H1 (cell line): ENCODE measurements around the gene CACNA1C. TPM values are rescaled to one million over a fixed set of nuclear protein-coding genes. Genes with fewer than 3 reads are reported as not detected.

Source experiments
- CTCF ChIA-PET: fragments of 300-600 bp; sonication (Branson Sonifier 250); formaldehyde crosslinking; loops from one replicate; lab custom pipeline; 2021; ENCODE audit not compliant: partially characterized antibody; lab: Charles Lee
- POLR2A ChIA-PET: fragments of 300-600 bp; sonication (Branson Sonifier 250); formaldehyde crosslinking; loops from one replicate; lab custom pipeline; 2021; ENCODE audit warnings: inconsistent platforms; ENCODE audit not compliant: partially characterized antibody; lab: Charles Lee
- DNase-seq, 2 experiments: peaks; one replicate each; pipeline versions ENCODE4 v3.0.0 to v3.0.0-alpha.2; 2010 to 2022; ENCODE audit warnings: low spot score in 2 of 2, low read depth in 1 of 2, mixed read lengths in 1 of 2
- FAIRE-seq: peaks from 2 replicates; lab custom pipeline; 2011; peaks lifted over from hg19 to GRCh38; lab: Jason Lieb, UNC
- H2AFZ ChIP-seq: 2 replicates; pipeline ENCODE4 v1.8.1; 2012; ENCODE audit warnings: low read length, inconsistent platforms
- H2AK5ac ChIP-seq: 2 replicates; pipeline ENCODE4 v1.6.1; 2013; ENCODE audit warnings: low read depth, low read length
- H2BK120ac ChIP-seq: replicated peaks from 2 replicates; pipeline ENCODE3; 2013; ENCODE audit warnings: low read depth, low read length, inconsistent platforms
- H2BK12ac ChIP-seq: 2 replicates; pipeline ENCODE4 v1.6.1; 2013; ENCODE audit warnings: low read depth, low read length
- H2BK15ac ChIP-seq: 2 replicates; pipeline ENCODE4 v1.6.1; 2013; ENCODE audit warnings: low read length
- H2BK20ac ChIP-seq: 2 replicates; pipeline ENCODE4 v1.6.1; 2013; ENCODE audit warnings: low read length
- H2BK5ac ChIP-seq: 2 replicates; pipeline ENCODE4 v1.6.1; 2013; ENCODE audit warnings: low read depth, low read length
- H3K14ac ChIP-seq: 2 replicates; pipeline ENCODE4 v1.6.1; 2013; ENCODE audit warnings: inconsistent platforms; ENCODE audit not compliant: insufficient read length
- H3K18ac ChIP-seq: 2 replicates; pipeline ENCODE4 v1.6.1; 2013; ENCODE audit warnings: low read length; ENCODE audit errors: extremely low read depth
- H3K23ac ChIP-seq: 2 replicates; pipeline ENCODE4 v1.6.1; 2013; ENCODE audit warnings: inconsistent platforms; ENCODE audit not compliant: insufficient read length
- H3K23me2 ChIP-seq: 2 replicates; pipeline ENCODE4 v1.6.1; 2013; ENCODE audit warnings: low read depth, low read length
- H3K27ac ChIP-seq: 2 replicates; pipeline ENCODE4 v1.6.1; 2011; ENCODE audit warnings: low read depth, low read length, inconsistent platforms
- H3K27me3 ChIP-seq, 4 experiments: replicated peaks in 1 of 4; 1 replicate in 1 of 4; 2 replicates in 3 of 4; pipeline versions ENCODE4 v1.6.1 to v1.8.1; 2011 to 2013; ENCODE audit warnings: low read length in 3 of 4, mild to moderate bottlenecking in 3 of 4, inconsistent platforms in 2 of 4, mixed read lengths in 2 of 4, moderate library complexity in 1 of 4; ENCODE audit not compliant: control insufficient read depth in 3 of 4, insufficient read depth in 3 of 4; ENCODE audit errors: extremely low read depth in 1 of 4
- H3K36me3 ChIP-seq, 4 experiments: 2 replicates each; pipeline versions ENCODE4 v1.6.1 to v1.8.1; 2011 to 2013; ENCODE audit warnings: mild to moderate bottlenecking in 4 of 4, low read length in 3 of 4, moderate library complexity in 2 of 4, control low read depth in 1 of 4, inconsistent platforms in 1 of 4; ENCODE audit not compliant: insufficient read depth in 4 of 4, control insufficient read depth in 2 of 4
- H3K4ac ChIP-seq: replicated peaks from 2 replicates; pipeline ENCODE3; 2013; ENCODE audit warnings: low read length, low read depth, mixed read lengths, inconsistent platforms; ENCODE audit not compliant: insufficient read length
- H3K4me1 ChIP-seq, 4 experiments: replicated peaks in 1 of 4; 1 replicate in 1 of 4; 2 replicates in 3 of 4; pipeline versions ENCODE4 v1.6.1 to v1.8.1; 2011 to 2013; ENCODE audit warnings: low read length in 3 of 4, inconsistent platforms in 2 of 4, mixed read lengths in 1 of 4; ENCODE audit not compliant: insufficient read depth in 4 of 4, control insufficient read depth in 3 of 4
- H3K4me2 ChIP-seq, 2 experiments: 2 replicates each; pipeline versions ENCODE4 v1.6.1 to v1.8.1; 2011 to 2013; ENCODE audit warnings: low read depth in 2 of 2, low read length in 2 of 2, control low read depth in 1 of 2, inconsistent platforms in 1 of 2, mild to moderate bottlenecking in 1 of 2; ENCODE audit not compliant: insufficient read depth in 1 of 2
- H3K4me3 ChIP-seq, 4 experiments: fragments of 200-600, 300-600 bp in 1 of 4; sonication (generic), shearing (Covaris generic), sonication (Bioruptor Twin) in 1 of 4; 2 replicates each; pipeline versions ENCODE4 v1.5.1 to v1.8.1; 2011 to 2016; ENCODE audit warnings: low read length in 4 of 4, low read depth in 3 of 4, control low read depth in 2 of 4, inconsistent platforms in 2 of 4, mild to moderate bottlenecking in 2 of 4, mixed read lengths in 1 of 4, moderate library complexity in 1 of 4; ENCODE audit not compliant: insufficient read depth in 2 of 4; ENCODE audit errors: extremely low read depth in 1 of 4
- H3K56ac ChIP-seq: replicated peaks from 2 replicates; pipeline ENCODE3; 2013; ENCODE audit warnings: low read depth, mild to moderate bottlenecking, mixed read lengths, low read length, inconsistent platforms; ENCODE audit not compliant: insufficient read length
- H3K79me1 ChIP-seq: 2 replicates; pipeline ENCODE4 v1.6.1; 2013; ENCODE audit warnings: low read depth, low read length, control low read depth
- H3K79me2 ChIP-seq, 2 experiments: 2 replicates each; pipeline versions ENCODE4 v1.6.1 to v1.8.1; 2012 to 2013; ENCODE audit warnings: low read length in 2 of 2, mild to moderate bottlenecking in 2 of 2, inconsistent platforms in 1 of 2; ENCODE audit not compliant: insufficient read depth in 2 of 2, control insufficient read depth in 1 of 2
- H3K9ac ChIP-seq, 4 experiments: replicated peaks in 1 of 4; 1 replicate in 1 of 4; 2 replicates in 3 of 4; pipeline versions ENCODE4 v1.6.1 to v1.8.1; 2011 to 2013; ENCODE audit warnings: low read depth in 3 of 4, low read length in 3 of 4, control low read depth in 2 of 4, mild to moderate bottlenecking in 2 of 4, moderate library complexity in 2 of 4, inconsistent platforms in 1 of 4; ENCODE audit errors: extremely low read depth in 1 of 4
- H3K9me3 ChIP-seq, 2 experiments: 2 replicates each; pipeline versions ENCODE4 v1.6.1 to v1.8.1; 2012 to 2013; ENCODE audit warnings: mild to moderate bottlenecking in 2 of 2, moderate library complexity in 2 of 2, control low read depth in 1 of 2, inconsistent platforms in 1 of 2, low read depth in 1 of 2, low read length in 1 of 2, mixed read lengths in 1 of 2; ENCODE audit not compliant: insufficient read depth in 2 of 2
- H4K20me1 ChIP-seq, 2 experiments: replicated peaks in 1 of 2; 2 replicates each; pipeline versions ENCODE3 to v1.8.1; 2011 to 2013; ENCODE audit warnings: inconsistent platforms in 2 of 2, low read length in 2 of 2, mild to moderate bottlenecking in 1 of 2; ENCODE audit not compliant: insufficient read depth in 2 of 2, control insufficient read depth in 1 of 2
- H4K5ac ChIP-seq: 2 replicates; pipeline ENCODE4 v1.6.1; 2013; ENCODE audit warnings: low read length, low read depth, mixed read lengths, inconsistent platforms; ENCODE audit not compliant: insufficient read length
- H4K8ac ChIP-seq: 2 replicates; pipeline ENCODE4 v1.8.0; 2013; ENCODE audit warnings: mild to moderate bottlenecking, moderate library complexity, low read length, inconsistent platforms; ENCODE audit not compliant: insufficient read depth; ENCODE audit errors: extremely low read depth
- H4K91ac ChIP-seq: replicated peaks from 2 replicates; pipeline ENCODE3; 2013; ENCODE audit warnings: low read length, mixed read lengths, inconsistent platforms; ENCODE audit not compliant: insufficient read length
- E2F6 ChIP-seq: IDR thresholded peaks from 2 replicates; pipeline ENCODE4 v1.6.1; 2012; ENCODE audit warnings: inconsistent platforms
- EZH2 ChIP-seq: fragments of 200-600 bp; sonication (generic); IDR thresholded peaks from 2 replicates; pipeline ENCODE4 v1.7.1; 2012; ENCODE audit warnings: low read depth, mild to moderate bottlenecking, moderate library complexity, low read length, inconsistent platforms; ENCODE audit not compliant: severe bottlenecking
- HDAC6 ChIP-seq: IDR thresholded peaks from one replicate; pipeline ENCODE4 v1.7.1; 2012; ENCODE audit warnings: low read depth, mild to moderate bottlenecking, inconsistent platforms, low read length, moderate library complexity
- WGBS, 2 experiments: shearing (Covaris generic) in 1 of 2; methylation state at CpG; one replicate each; pipeline versions ENCODE4 v1.1.6 to v1.1.7; 2013 to 2015; ENCODE audit warnings: low lambda C conversion rate in 2 of 2, mixed read lengths in 2 of 2, inconsistent platforms in 1 of 2, low coverage in 1 of 2, missing lambda C conversion rate in 1 of 2; ENCODE audit not compliant: insufficient replicate concordance in 2 of 2, insufficient coverage in 1 of 2, insufficient read length in 1 of 2; ENCODE audit errors: extremely low coverage in 1 of 2, missing lambda C conversion rate in 1 of 2; 5-methylcytosine and 5-hydroxymethylcytosine counted together
- polyA plus RNA-seq, 7 experiments: library from polyadenylated mRNA; depleted of rRNA in 3 of 7; stranded (reverse) in 5 of 7; unstranded in 2 of 7; fragments of >200 nt in 5 of 7; fragments of 200-250 nt in 2 of 7; gene quantifications; 1 replicate in 5 of 7; 2 replicates in 1 of 7; 4 replicates in 1 of 7; pipeline versions ENCODE4 v1.2.1 to v1.2.3, GENCODE V29; 2011 to 2013; ENCODE audit warnings: missing spikeins in 2 of 7, mixed read lengths in 2 of 7
- total RNA-seq: library from RNA; stranded (reverse); fragmentation: NEBNext Ultra II Directional; extraction: Animal tissue kit (Norgen Biotek cat#: 25700); gene quantifications from 2 replicates; pipeline ENCODE4 v1.2.1, GENCODE V29; 2021

CACNA1C gene
- total and polyA plus RNA-seq, 2 of the 8 experiments (the other 6 are each of a cell fraction or from before 2014, with no cell fraction given) = 1.3 TPM

DNA sequence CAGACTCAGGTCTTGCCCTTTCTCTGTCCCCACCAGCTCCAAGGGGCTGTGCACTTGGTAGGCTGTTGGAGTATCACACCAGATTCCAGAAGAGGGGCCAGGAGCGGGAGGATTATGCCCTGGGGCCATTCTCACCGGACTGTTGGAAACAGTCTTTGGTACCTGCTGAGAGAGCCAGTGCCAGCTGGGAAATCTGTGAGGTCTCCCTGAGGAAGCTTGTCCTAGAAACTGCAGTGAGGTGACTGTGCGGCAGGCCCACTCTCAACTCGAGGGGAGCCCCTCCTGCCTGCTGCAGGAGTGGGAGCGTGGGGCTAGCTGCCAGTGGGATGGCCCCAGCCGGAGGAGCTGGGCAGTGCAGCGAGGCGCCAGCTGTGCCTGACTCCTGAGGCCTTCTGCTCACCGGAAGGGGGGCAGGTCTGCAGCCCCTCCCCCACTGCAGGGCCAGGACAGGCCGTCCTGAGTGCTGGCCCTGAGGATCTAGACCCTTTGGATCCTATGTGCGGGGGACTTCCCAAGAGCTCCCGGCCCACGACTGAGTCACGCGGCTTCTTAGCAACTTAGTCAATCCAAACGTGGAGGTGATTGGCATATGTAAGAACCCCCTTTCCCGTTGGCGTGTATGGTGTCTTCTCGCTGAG lies 295.2 kb downstream of the CACNA1C start:
- Histone ChIP-seq H2BK12ac (no peak overlapping the region), H2BK20ac (no peak overlapping the region), H3K9ac (no peak overlapping the region), H4K8ac (no peak overlapping the region), H4K91ac (no peak overlapping the region), H3K4me1 (peaks cover 1 to 12% (median 9%) of the 10 kb centered on the region in 4 experiments), H2AK5ac (no peak overlapping the region), H3K9me3 (no peaks in the 10 kb centered on the region), H3K27ac (no peak overlapping the region), H2BK120ac (no peak overlapping the region), H3K79me1 (no peaks in the 10 kb centered on the region), H3K27me3 (no peaks in the 10 kb centered on the region), H3K79me2 (no peaks in the 10 kb centered on the region), H3K4ac (no peak overlapping the region), H2AFZ (no peak overlapping the region), H3K36me3 (no peaks in the 10 kb centered on the region), H4K20me1 (no peaks in the 10 kb centered on the region), H2BK15ac (no peak overlapping the region), H3K18ac (no peak overlapping the region), H3K4me3 (no peak overlapping the region), H3K14ac (no peak overlapping the region), H3K4me2 (no peak overlapping the region), H3K56ac (no peak overlapping the region), H4K5ac (no peak overlapping the region), H3K23ac (no peak overlapping the region), H2BK5ac (no peak overlapping the region), H3K23me2 (no peaks in the 10 kb centered on the region)
- FAIRE-seq (no peak), DNase-seq (no peak)
- ChIA-PET CTCF (interaction anchor here (0.8 to 4.5 kb wide), 6 partner anchors 9 to 289 kb away, joined by 3 to 30 read pairs (median 5); no protein-coding TSS in a partner anchor), POLR2A (interaction anchor here (1.1 kb wide), 1 partner anchor 8 kb away, joined by 4 read pairs; no protein-coding TSS in a partner anchor)
- WGBS, 2 experiments = 87% methylated on average over 14 of the region's 19 CpGs; no CpG with 5 or more reads in 1 of the 2 experiments
- TF ChIP-seq HDAC6 = no peak
- TF ChIP-seq E2F6 = no peak
- no peak for TF ChIP-seq EZH2
